GM18873 (cell line): Measurements from ENCODE around the gene P4HB.

Experiments
- ATAC-seq: cut with Tn5 transposase; IDR thresholded peaks from one replicate; pipeline ENCODE4 v1.9.1; 2021; ENCODE audit warnings: mild to moderate bottlenecking, moderate library complexity, moderate number of reproducible peaks; ENCODE audit not compliant: unreplicated experiment, low FRiP score

P4HB gene

GRCh38 chr17:81869221-81870130, 9.1 kb upstream of the P4HB start:
- ATAC-seq: no peak

DNA sequence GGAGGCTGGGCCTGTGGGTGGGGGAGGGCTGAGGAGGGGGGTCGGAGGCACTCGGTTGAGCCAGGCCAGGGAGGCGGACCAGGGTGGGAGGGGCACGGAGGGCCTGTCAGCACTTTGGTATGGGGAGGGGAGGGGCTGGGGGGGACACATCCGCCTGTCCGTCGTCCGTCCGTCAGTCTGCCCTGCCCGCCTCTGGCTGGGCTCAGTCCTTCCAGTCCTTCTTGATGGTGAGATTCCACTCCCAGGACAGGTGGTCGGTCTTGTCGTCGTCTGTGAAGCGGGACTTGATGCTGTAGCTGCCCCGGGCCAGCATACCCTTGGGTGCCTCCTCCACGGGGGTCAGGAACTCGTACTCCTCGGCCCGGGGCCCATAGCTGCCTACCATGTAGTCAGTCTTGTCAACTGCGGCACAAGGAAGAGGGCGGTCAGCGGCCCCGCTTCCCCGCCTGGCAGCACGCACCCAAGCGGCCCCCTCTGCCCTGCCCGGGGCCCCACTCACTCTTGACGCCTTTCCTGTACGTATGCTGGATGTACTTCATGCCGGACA, 8.4 kb upstream of the P4HB start:
- no peak for ATAC-seq

DNA sequence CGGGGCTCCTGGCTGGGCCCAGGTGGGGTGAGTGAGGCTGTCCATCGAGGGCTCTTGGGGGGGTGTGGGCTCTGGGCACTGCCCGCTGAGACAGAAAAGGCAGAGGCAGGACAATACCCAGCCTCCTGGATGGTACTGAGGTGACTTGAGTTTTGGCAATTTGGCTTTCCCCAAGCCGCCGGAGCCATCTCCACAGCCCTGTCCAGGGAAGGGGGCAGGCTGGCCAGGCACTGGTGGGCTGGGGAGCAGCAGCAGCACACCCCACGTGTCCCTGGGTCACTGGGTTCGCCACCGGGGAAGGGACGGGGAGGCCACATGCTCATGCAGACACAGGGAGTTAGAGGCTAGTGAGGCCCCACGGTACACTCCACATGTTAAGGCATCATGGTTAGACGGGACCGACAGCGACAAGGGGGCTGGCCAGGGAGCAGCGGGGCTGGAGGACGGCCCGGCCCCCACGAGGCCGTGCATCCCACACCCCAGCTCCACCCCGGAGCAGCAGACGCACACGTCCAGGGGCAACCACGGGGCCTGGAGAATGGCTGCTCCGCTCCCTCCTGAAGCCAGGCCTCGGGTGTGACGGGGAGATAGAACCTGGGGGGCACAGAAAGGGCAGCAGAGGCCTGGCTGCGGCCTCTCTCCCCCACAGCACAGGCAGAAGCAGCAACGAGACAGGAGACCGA, 7.8 kb upstream of the P4HB start:
- no peak for ATAC-seq

DNA sequence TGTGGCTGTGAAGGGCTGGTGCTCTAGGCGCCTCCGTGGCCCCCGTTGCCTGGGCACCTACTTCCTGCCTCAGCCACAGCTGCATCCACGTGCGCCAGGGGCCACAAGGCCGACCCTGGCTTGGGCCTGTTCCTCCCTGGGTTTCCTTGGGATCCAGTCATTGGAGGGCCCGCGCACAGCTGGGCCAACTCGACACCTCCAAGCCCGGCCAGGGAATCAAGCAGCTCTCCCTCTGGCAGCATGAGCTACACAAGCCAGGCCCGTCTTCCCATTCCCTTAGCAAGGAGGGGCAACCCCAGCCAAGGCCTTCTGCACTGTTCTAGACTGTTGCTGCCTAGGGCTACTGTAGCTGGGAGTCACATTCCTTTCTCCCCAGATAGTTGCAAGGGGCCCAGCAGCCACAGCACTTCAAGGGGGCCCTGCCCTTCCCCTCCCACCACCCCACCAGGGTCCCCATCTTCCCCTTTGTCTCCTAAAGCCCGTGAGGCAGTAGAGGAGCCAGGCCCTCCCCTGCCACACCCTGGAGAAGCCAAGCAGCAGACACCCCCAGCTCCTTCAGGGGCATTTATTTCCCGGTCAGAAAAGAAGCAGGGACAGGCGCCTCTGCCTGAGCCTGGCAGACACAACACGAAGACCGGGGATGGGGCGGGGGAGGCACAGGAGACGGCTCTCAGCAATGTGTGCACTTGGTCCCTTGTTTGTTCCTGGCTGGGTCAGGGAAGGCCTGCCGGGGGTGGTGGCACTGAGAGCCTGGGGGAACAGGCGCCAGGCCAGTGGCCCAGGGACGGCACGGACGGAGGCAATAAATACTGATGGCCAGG, 7.0 kb upstream of the P4HB start:
- ATAC-seq: no peak

DNA sequence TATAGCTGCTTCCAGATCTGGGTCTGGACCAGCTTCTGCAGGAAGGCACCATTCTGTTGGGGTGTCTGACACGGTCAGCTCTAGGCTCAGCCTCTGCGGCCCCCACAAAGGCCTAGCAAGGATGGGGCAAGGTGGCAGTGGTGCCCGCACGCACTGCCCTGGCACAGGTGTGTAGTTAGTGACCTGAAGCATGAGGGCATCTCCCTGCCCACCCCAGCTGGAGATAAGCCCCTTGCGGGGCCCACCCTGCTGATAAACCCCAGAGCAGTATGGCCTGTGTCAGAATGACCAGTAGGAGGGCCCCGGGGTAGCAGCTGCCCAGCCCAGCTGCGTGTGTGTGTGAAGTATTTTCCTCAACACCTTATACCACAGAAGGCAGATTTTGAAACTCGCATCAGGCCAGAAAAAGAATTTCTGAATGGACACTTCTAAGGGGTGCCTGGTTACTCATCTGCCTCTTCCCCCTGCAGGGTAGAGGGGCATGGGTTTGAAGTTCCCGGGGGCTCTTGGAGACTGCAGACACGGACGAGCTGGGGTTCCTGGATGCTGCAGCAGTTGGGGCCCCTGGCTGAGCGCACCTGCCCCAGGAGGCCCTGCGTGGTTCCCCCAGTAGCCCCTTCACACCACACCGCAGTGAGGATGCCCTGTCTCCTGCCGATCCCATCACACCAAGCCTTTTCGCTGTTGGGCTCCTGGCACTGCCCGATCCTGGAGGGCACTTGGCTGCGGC, 6.3 kb upstream of the P4HB start:
- no peak for ATAC-seq

- no peak for ATAC-seq
These were observed 5.6 kb upstream of the P4HB start for GRCh38 chr17:81865733-81866439.

DNA sequence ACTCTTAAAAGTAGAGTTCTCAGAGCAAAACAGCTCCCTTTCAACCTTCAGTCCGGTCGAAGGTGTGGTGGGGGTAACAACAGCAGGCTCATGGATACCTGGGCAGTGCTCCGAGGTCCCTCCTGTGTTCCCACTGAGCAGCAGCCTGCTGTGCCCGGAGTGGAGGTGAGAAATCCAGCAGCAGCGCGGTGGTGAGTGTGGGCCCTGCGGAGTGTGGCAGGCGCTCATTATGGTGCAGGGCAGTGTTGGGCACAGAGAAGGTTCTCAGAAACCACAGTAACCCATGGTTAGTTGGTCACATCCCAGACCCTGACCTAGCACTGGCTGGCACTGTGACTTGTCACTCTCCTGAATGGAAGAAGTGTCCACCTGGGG, 5.0 kb upstream of the P4HB start:
- no peak for ATAC-seq

DNA sequence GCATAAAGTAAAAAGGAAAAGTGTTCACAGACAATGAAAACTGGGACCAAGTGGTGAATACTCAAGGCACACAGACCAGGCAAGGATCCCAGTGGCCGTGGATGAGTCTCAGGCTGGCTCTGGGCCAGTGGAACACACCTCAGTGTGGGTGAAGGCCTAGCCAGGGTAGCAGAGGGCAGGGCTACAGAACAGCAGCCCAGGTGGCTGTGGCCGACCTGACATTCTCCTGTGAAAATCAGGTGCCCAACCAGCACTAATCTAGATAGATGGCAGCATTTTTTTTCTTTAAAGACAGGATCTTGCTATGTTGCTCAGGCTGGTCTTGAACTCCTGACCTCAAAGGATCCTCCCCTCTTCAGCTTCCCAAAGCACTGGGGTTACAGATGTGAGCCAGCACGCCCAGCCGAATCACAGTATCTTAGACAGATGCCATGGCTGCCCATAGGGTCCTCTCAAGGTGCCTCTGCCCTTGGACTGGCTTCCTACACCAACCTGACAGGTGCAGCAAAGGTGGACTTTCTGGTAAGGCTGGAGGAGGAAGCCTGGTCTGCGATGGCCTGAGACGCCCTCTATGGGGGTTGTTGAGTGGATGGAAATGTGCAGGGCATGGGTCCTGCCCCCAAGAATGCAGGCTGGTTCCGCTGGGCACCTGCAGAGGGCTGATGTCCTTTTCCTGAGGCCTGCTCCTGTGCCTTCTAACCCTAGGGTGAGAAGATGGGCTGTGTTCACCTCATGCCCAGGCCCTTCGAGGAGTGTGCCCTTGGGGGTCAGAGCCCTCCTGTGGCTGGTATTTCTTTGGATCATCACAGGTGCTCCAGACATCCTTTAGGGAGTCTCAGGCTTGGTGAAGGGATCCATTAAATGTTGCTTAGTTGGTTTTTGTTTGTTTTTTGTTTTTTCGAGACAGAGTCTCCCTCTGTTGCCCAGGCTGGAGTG, 3.8 kb upstream of the P4HB start:
- ATAC-seq: no peak

GRCh38 chr17:81863123-81863675, 2.9 kb upstream of the P4HB start:
- ATAC-seq: no peak

DNA sequence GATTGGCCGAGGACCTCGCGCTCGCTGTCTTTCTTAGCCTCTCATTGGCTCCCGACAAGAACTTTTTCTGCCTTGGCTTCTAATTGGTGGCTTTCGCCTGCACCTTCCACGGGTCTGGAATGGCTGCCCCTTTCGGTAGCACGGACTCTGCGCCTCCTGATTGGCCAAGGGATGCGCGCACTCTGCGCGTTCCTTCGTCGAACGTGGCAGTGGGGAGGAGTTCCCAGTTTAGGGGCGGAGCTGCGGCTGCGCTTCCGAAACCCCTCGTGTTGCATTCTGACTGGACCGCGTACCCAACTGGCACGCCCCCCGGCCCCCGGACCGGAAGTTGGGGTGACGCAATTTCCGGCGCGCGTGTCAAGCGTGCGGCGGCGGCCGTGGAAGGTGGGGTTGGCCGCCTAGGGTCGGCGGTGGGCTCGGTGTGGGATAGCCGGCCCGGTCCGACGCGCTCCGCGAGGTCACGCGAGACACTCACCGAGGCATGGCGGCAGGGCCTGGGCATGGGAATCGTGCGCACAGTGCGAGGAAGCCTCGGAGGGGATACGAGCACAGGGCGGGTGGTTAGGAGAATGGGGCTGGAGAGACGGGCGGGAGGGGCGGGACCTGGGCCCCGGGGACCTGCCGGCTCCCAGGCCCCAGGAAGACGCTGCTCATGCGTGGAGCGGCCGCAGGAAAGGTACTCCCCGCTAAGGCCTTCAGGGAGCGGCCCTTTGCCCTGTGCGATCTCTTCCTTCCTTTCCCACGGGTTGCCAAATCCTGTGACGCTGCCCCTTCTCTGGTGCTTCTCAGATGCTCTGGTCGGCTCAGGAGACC, 627 bp upstream of the P4HB start:
- ATAC-seq: peak; percentile 87

DNA sequence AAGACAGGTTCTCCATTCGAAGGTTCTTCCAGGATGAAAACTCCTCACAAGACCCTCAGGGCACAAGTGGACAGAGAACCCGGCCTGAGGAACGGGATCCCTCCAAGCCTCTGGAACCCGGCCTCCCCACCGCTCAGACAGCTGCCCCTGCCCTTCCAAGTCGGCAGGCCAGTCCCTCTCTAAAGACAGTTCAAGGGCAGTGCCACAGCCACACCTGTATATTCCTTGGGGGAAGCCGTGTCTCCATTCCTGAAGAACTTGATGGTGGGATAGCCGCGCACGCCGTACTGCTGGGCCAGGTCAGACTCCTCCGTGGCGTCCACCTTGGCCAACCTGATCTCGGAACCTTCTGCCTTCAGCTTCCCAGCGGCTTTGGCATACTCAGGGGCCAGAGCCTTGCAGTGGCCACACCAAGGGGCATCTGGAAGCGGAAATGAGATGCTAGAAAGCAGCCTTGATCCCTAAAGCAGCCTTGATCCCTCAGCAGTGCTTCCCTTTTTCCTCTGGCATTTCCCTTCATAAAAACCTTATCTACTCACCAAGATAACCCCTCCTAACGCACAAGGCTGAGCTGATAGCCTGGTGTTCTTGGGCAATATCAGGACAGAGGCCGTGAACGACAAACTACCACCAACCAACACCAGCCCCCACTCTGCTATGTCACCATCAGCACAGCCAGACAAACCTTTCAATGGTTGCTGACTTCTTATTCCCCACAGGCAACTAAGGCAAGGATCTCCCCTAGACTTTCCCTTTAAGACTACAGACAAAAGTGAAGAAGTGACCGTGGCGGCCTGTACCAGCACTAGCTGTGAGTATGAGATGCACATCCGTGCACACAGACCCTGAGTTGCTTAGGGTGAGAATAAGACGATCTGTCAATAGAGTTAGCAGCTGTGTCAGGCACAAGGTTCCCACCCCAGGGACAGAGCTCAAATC, 1.1 kb downstream of the P4HB start:
- ATAC-seq: no peak

GRCh38 chr17:81858170-81858966, 2.0 kb downstream of the P4HB start:
- ATAC-seq: no peak

GRCh38 chr17:81854974-81855774, 5.2 kb downstream of the P4HB start:
- no peak for ATAC-seq

DNA sequence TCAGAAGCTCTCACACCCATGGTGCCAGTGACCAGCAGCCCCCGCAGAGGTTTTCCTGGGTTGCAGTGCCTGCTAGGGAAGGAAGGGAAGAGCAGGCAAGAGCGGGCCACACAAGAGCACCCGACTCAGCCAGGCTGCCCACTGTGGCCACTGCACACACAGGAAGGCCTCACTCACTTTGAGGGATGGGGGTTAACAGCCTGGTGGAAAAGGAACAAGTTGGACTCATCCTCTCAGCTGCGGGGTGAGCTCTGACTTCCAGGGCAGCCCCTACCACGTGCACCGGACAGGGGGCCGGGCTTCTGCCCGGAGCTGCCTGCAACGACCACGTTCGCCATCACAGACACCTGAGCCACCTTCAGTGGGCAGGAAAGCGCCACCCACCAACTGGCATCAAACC, 8.1 kb downstream of the P4HB start:
- ATAC-seq: no peak

DNA sequence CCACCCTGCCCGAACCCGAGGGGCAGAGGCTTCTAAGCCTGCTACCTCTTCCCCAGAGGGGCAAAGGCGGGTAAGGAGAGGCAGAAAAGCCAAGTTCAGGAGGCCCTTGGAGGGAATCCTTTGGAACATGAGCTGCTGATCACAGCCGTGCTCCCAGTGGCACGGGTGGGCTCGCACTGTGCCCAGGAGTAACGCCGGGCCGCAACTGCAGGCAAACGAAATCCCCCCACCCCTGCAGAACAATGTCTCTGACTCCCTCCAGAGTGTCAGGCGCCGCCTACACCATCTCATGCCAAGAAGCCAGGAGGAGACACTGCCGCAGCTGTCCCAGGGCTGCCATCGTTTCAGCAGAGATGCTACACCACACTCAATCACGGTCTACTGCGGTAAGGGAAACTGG, 8.9 kb downstream of the P4HB start:
- ATAC-seq: no peak
